SK-N-SH (cell line): ENCODE data around the gene ANGPTL4.

Experiments
- CTCF ChIP-seq: fragments of 200-600 bp; sonication (generic); IDR thresholded peaks from 2 replicates; pipeline ENCODE4 v1.6.1; 2017; ENCODE audit warnings: antibody characterized with exemption, mild to moderate bottlenecking, moderate library complexity
- EP300 ChIP-seq, 2 experiments: IDR thresholded peaks; 2 replicates each; pipeline versions ENCODE4 v1.4.0 to v1.6.1; 2012; ENCODE audit warnings: borderline replicate concordance in 1 of 2, low read depth in 1 of 2, low read length in 1 of 2
- FOXM1 ChIP-seq: IDR thresholded peaks from 2 replicates; pipeline ENCODE4 v1.4.0; 2012; ENCODE audit warnings: low read depth, mild to moderate bottlenecking
- POLR2AphosphoS5 ChIP-seq: IDR thresholded peaks from 2 replicates; pipeline ENCODE4 v1.6.1; 2012; ENCODE audit warnings: low read depth, low read length
- RAD21 ChIP-seq: IDR thresholded peaks from 2 replicates; pipeline ENCODE4 v1.6.1; 2012; ENCODE audit warnings: mild to moderate bottlenecking, low read length
- REST ChIP-seq: IDR thresholded peaks from 2 replicates; pipeline ENCODE4 v1.6.1; 2012; ENCODE audit warnings: mild to moderate bottlenecking, low read depth, low read length, moderate library complexity
- RFX5 ChIP-seq: IDR thresholded peaks from 2 replicates; pipeline ENCODE4 v1.6.1; 2012; ENCODE audit warnings: mild to moderate bottlenecking, improper control_type of control experiment, low read length
- SMC3 ChIP-seq: IDR thresholded peaks from 2 replicates; pipeline ENCODE4 v1.6.1; 2012; ENCODE audit warnings: low read depth, low read length, improper control_type of control experiment
- TF ChIP-seq, protein P1 (sequence below): fragments of 150-350 bp; IDR thresholded peaks from 2 replicates; pipeline ENCODE4 v1.6.1; 2016; ENCODE audit warnings: mild to moderate bottlenecking, low read depth, low read length

DNA sequence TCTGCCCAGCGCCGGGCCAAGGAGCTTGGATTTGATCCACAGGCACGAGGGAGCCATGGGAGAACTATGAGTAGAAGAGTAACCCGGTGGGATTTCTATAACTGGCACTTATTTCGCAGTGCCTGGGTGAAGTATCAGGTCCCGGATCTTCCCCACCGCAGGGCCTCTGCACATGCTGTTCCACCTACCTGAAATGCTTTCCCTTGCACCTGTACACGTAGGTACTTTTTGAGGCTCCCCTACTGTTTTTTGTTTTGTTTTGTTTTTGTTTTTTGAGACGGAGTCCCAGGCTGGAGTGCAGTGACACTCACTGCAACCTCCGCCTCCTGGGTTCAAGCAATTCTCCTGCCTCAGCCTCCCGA, 20.5 kb upstream of the ANGPTL4 start:
- TF ChIP-seq CTCF = no peak
- no peak for TF ChIP-seq POLR2AphosphoS5
- no peak for TF ChIP-seq SMC3
- TF ChIP-seq, protein P1, sequence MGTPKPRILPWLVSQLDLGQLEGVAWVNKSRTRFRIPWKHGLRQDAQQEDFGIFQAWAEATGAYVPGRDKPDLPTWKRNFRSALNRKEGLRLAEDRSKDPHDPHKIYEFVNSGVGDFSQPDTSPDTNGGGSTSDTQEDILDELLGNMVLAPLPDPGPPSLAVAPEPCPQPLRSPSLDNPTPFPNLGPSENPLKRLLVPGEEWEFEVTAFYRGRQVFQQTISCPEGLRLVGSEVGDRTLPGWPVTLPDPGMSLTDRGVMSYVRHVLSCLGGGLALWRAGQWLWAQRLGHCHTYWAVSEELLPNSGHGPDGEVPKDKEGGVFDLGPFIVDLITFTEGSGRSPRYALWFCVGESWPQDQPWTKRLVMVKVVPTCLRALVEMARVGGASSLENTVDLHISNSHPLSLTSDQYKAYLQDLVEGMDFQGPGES = no peak
- TF ChIP-seq FOXM1 = no peak
- TF ChIP-seq RFX5 = no peak
- TF ChIP-seq REST = no peak
- TF ChIP-seq RAD21 = no peak
- no peak for TF ChIP-seq EP300 (IDR thresholded peaks at IDR 0.05; ENCODE audit: borderline replicate concordance in 1 of 2, low read depth in 1 of 2, low read length in 1 of 2)
